Cardiac fibroblast (primary cell): ENCODE data around the gene ZFYVE28.

ENCODE experiments used
- DNase-seq, 2 donors: peaks; one replicate each; pipeline versions ENCODE4 v3.0.0 to v3.0.0-alpha.2; 2010; ENCODE audit warnings: low read depth in 2 of 2
- H3K4me3 ChIP-seq, 2 donors: replicated peaks in 1 of 2; 1 replicate in 1 of 2; 2 replicates in 1 of 2; pipeline ENCODE4 v1.5.1; 2011; ENCODE audit warnings: low read depth in 2 of 2, low read length in 2 of 2, mild to moderate bottlenecking in 2 of 2, moderate library complexity in 1 of 2
- TF ChIP-seq, protein P1 (sequence below): IDR thresholded peaks from one replicate; pipeline ENCODE4 v1.5.1; 2011; ENCODE audit warnings: low read depth, mild to moderate bottlenecking, low read length, inconsistent platforms

Gene ZFYVE28

DNA sequence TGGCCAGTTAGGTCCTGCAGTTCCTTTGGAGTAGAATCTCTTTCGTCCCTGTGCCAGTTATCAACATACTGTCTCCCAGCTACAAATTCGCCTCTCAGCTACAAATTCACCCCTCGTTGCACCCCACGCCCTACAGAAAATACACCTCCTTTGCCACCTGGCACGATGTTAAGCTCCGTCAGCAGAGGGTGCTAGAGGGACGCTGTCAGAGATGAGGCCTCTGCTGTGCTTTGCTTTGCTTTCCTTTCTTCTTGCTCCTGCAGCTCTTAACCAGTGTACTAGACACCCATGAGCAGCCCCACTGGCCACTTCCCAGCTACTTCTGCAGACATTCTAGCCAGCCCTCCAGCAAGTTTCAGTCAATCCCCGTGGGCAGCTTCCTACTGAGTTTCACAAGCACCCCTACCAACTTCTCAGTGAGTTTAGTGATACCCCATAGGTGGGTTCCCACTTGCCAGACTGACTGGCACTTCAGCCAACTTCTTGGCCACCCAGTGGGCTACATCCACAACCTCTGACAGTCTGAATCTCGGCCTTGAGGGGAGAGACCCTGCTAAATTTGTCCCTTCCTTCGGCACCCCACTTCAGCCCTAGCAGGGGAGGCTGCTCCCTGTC is 198.3 kb downstream of the ZFYVE28 start:
- no peak overlapping the region for H3K4me3 ChIP-seq
- peak; percentile 72 to 79 for DNase-seq
- TF ChIP-seq, protein P1, sequence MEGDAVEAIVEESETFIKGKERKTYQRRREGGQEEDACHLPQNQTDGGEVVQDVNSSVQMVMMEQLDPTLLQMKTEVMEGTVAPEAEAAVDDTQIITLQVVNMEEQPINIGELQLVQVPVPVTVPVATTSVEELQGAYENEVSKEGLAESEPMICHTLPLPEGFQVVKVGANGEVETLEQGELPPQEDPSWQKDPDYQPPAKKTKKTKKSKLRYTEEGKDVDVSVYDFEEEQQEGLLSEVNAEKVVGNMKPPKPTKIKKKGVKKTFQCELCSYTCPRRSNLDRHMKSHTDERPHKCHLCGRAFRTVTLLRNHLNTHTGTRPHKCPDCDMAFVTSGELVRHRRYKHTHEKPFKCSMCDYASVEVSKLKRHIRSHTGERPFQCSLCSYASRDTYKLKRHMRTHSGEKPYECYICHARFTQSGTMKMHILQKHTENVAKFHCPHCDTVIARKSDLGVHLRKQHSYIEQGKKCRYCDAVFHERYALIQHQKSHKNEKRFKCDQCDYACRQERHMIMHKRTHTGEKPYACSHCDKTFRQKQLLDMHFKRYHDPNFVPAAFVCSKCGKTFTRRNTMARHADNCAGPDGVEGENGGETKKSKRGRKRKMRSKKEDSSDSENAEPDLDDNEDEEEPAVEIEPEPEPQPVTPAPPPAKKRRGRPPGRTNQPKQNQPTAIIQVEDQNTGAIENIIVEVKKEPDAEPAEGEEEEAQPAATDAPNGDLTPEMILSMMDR: peak; percentile 94
